Endodermal cell (in vitro differentiated cells): ENCODE data around the gene NETO2. TPM values are rescaled to one million over a fixed set of nuclear protein-coding genes. Genes with fewer than 3 reads are reported as not detected.

Experiments
- DNase-seq: peaks from one replicate; pipeline ENCODE4 v3.0.0-alpha.2; 2017
- H3K27ac ChIP-seq: 2 replicates; pipeline ENCODE4 v1.5.1; 2013; ENCODE audit warnings: mild to moderate bottlenecking, low read depth, low read length, moderate library complexity
- H3K27me3 ChIP-seq: 2 replicates; pipeline ENCODE4 v1.6.1; 2013; ENCODE audit warnings: mild to moderate bottlenecking, low read length, moderate library complexity; ENCODE audit not compliant: insufficient read depth, control insufficient read depth, poor library complexity, severe bottlenecking
- H3K36me3 ChIP-seq: 2 replicates; pipeline ENCODE4 v1.7.0; 2013; ENCODE audit warnings: mild to moderate bottlenecking, low read length, moderate library complexity; ENCODE audit not compliant: control insufficient read depth, insufficient read depth
- H3K4me1 ChIP-seq: one replicate; pipeline ENCODE4 v1.7.0; 2013; ENCODE audit warnings: low read length; ENCODE audit not compliant: control insufficient read depth, insufficient read depth
- H3K4me3 ChIP-seq: 2 replicates; pipeline ENCODE4 v1.5.1; 2013; ENCODE audit warnings: mild to moderate bottlenecking, low read length, moderate library complexity
- H3K9ac ChIP-seq: 2 replicates; pipeline ENCODE4 v1.6.1; 2013; ENCODE audit warnings: mild to moderate bottlenecking, low read length, moderate library complexity; ENCODE audit not compliant: poor library complexity, severe bottlenecking; ENCODE audit errors: extremely low read depth
- H3K9me3 ChIP-seq: 2 replicates; pipeline ENCODE4 v1.6.1; 2013; ENCODE audit warnings: mild to moderate bottlenecking, low read length, moderate library complexity; ENCODE audit not compliant: control insufficient read depth
- H3K27ac Mint-ChIP-seq: 2 replicates; pipeline ENCODE4 v1.8.0; 2020; ENCODE audit warnings: mixed read lengths
- H3K27me3 Mint-ChIP-seq: 2 replicates; pipeline ENCODE4 v1.8.0; 2021; ENCODE audit warnings: mild to moderate bottlenecking, mixed read lengths; ENCODE audit not compliant: insufficient read depth
- H3K36me3 Mint-ChIP-seq: 2 replicates; pipeline ENCODE4 v1.8.0; 2020; ENCODE audit warnings: low read depth, mixed read lengths
- H3K4me1 Mint-ChIP-seq: 2 replicates; pipeline ENCODE4 v1.8.0; 2020; ENCODE audit warnings: mixed read lengths
- H3K4me3 Mint-ChIP-seq: 2 replicates; pipeline ENCODE4 v1.8.0; 2020; ENCODE audit warnings: mild to moderate bottlenecking, moderate library complexity, mixed read lengths
- H3K9me3 Mint-ChIP-seq: 2 replicates; pipeline ENCODE4 v1.8.0; 2020; ENCODE audit warnings: mild to moderate bottlenecking, mixed read lengths
- CTCF ChIP-seq: fragments of 200-600 bp; sonication (generic); conservative IDR thresholded peaks from 2 replicates; pipeline ENCODE4 v1.5.0; 2021; ENCODE audit warnings: antibody characterized with exemption, mild to moderate bottlenecking
- WGBS, 2 experiments: methylation state at CpG; one replicate each; pipeline versions ENCODE4 v1.1.5 to v1.1.7; 2013; ENCODE audit warnings: missing lambda C conversion rate in 2 of 2, mixed read lengths in 1 of 2; ENCODE audit not compliant: insufficient coverage in 1 of 2, insufficient read length in 1 of 2; 5-methylcytosine and 5-hydroxymethylcytosine counted together
- total RNA-seq, 2 donors: library from RNA; stranded (reverse); fragmentation: NEBNext Ultra II Directional in 1 of 2; extraction: Animal tissue kit (Norgen Biotek cat#: 25700) in 1 of 2; gene quantifications; 2 replicates in 1 of 2; 3 replicates in 1 of 2; pipeline ENCODE4 v1.2.1, GENCODE V29; 2021

The NETO2 gene
- total RNA-seq, 2 donors from 2014 or later = 18.4 to 36.3 TPM

GRCh38 chr16:47067203-47067602 is 76.5 kb downstream of the NETO2 start:
- no peaks in the 10 kb centered on the region for H3K36me3 Mint-ChIP-seq
- Histone ChIP-seq H3K36me3 (no peaks in the 10 kb centered on the region), H3K27ac (no peak overlapping the region), H3K27me3 (no peaks in the 10 kb centered on the region), H3K9me3 (peaks cover 19% of the 10 kb centered on the region), H3K4me1 (peaks cover 4% of the 10 kb centered on the region), H3K4me3 (no peak overlapping the region), H3K9ac (no peak overlapping the region)
- peaks cover 17% of the 10 kb centered on the region for H3K4me1 Mint-ChIP-seq
- peaks cover 20% of the 10 kb centered on the region for H3K9me3 Mint-ChIP-seq
- no peak overlapping the region for H3K27ac Mint-ChIP-seq
- H3K27me3 Mint-ChIP-seq = peaks cover 17% of the 10 kb centered on the region
- no peak overlapping the region for H3K4me3 Mint-ChIP-seq
- DNase-seq = no peak
- TF ChIP-seq CTCF = no peak
- 91 to 97% methylated on average over 3 to 5 of the region's 5 CpGs for WGBS, 2 experiments

- Histone ChIP-seq H3K27me3 (no peaks in the 10 kb centered on the region), H3K36me3 (no peaks in the 10 kb centered on the region), H3K4me3 (no peak overlapping the region), H3K4me1 (peaks cover 4% of the 10 kb centered on the region), H3K9ac (no peak overlapping the region), H3K9me3 (peaks cover 19% of the 10 kb centered on the region), H3K27ac (no peak overlapping the region)
- peak; percentile 61 for DNase-seq
- Mint-ChIP-seq H3K36me3 (no peaks in the 10 kb centered on the region), H3K27me3 (peaks cover 18% of the 10 kb centered on the region), H3K27ac (no peak overlapping the region), H3K9me3 (peaks cover 23% of the 10 kb centered on the region), H3K4me1 (peaks cover 17% of the 10 kb centered on the region), H3K4me3 (no peak overlapping the region)
- 42 to 61% methylated on average over 4 to 13 of the region's 13 CpGs for WGBS, 2 experiments
- no peak for TF ChIP-seq CTCF
Measured at GRCh38 chr16:47065766-47066688, 77.7 kb downstream of the NETO2 start.

- H3K4me3 Mint-ChIP-seq = no peak overlapping the region
- no peak overlapping the region for H3K27ac Mint-ChIP-seq
- H3K4me1 Mint-ChIP-seq = peaks cover 17% of the 10 kb centered on the region
- Histone ChIP-seq H3K27me3 (no peaks in the 10 kb centered on the region), H3K36me3 (no peaks in the 10 kb centered on the region), H3K9me3 (peaks cover 19% of the 10 kb centered on the region), H3K9ac (no peak overlapping the region), H3K4me3 (no peak overlapping the region), H3K4me1 (peaks cover 4% of the 10 kb centered on the region), H3K27ac (no peak overlapping the region)
- H3K36me3 Mint-ChIP-seq = no peaks in the 10 kb centered on the region
- TF ChIP-seq CTCF = peak; percentile 38
- H3K27me3 Mint-ChIP-seq = peaks cover 16% of the 10 kb centered on the region
- DNase-seq = no peak
- peaks cover 23% of the 10 kb centered on the region for H3K9me3 Mint-ChIP-seq
- WGBS, 2 experiments = 80 to 100% methylated on average over 1 to 4 of the region's 4 CpGs
Measured at GRCh38 chr16:47064775-47065174, 79.0 kb downstream of the NETO2 start.
